ENCODE data around the gene RENBP.

RENBP gene

DNA sequence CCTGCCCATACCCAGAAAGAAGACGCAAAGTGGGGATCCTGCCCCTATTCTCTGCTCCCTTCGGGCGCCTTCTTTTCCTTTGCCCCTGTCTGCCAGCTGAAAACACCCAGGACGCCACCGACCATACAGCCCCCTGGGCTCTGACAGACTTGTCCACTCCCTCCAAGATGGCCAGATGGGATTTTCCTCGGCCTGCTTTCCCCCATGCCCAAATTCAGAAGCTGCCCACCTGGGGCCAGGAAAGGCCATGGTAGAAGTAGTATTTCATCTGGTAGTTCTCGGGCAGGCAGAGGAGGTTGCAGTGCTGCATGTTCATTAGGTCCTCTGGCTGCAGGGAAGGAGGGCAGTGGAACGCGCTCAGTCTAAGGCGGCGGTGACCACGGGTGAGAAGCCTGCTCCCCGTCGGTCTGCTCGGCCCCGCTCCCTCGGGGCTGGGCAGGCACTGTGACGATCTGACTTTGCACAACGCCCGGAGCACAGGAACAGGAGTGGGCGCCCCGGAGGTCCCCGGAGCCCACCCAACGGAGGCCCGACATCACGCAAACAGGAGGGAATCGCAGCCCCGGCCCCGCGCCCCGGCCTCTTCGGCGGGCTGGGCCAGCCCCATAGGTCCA is 10.2 kb downstream of the RENBP start:
- H3K36me3 ChIP-seq (ENCODE audit: insufficient read depth, low read length) = no peaks in the 10 kb centered on the region

DNA sequence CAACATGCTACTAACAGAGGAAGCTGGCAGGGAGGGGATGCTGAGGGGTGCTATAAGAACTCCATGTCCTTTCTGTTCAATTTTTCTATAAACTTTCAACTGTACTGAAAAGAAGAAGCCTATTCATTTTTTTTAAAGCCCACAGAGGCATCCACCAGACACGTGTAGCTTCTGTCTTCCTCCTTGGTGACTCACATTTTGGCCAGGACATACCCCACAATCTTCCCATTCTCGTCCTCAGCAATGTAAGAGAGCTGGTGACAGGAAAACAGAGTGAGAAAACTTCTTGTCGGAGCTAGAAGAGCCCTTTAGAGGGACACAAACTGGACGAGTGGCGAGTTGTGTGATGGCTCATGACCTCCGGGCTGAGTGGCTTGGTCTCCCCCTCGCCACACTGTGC is 10.7 kb downstream of the RENBP start:
- peak overlapping the region; percentile 81 for H3K4me3 ChIP-seq (ENCODE audit: low read length, poor library complexity, severe bottlenecking)
- peaks cover 48% of the 10 kb centered on the region for H3K79me2 ChIP-seq (ENCODE audit: insufficient read depth, low read length)
- H3K4me2 ChIP-seq (ENCODE audit: low read depth, low read length, poor library complexity, severe bottlenecking) = peak overlapping the region; percentile 89
- H3K9me2 ChIP-seq (replicated peaks; ENCODE audit: low read depth, low read length) = no peaks in the 10 kb centered on the region
- H4K20me1 ChIP-seq (ENCODE audit: insufficient read depth, low read length, poor library complexity, severe bottlenecking) = no peaks in the 10 kb centered on the region
- no peak overlapping the region for H2AFZ ChIP-seq (ENCODE audit: low read length)
- H3K4me1 ChIP-seq (ENCODE audit: insufficient read depth, low read length, poor library complexity, severe bottlenecking) = peaks cover 13% of the 10 kb centered on the region
- H3K27me3 ChIP-seq (ENCODE audit: insufficient read depth, low read length, poor library complexity, severe bottlenecking) = no peaks in the 10 kb centered on the region
- no peaks in the 10 kb centered on the region for H3F3A ChIP-seq (ENCODE audit: low read depth)
- H3K9me3 ChIP-seq (ENCODE audit: insufficient read depth, low read depth, low read length) = no peaks in the 10 kb centered on the region
- peak overlapping the region; percentile 81 for H3K9ac ChIP-seq (ENCODE audit: low read depth, low read length, poor library complexity, severe bottlenecking)
- TF ChIP-seq EZH2phosphoT487 (IDR thresholded peaks at IDR 0.05; ENCODE audit: borderline replicate concordance) = no peak
- TF ChIP-seq, protein P1, sequence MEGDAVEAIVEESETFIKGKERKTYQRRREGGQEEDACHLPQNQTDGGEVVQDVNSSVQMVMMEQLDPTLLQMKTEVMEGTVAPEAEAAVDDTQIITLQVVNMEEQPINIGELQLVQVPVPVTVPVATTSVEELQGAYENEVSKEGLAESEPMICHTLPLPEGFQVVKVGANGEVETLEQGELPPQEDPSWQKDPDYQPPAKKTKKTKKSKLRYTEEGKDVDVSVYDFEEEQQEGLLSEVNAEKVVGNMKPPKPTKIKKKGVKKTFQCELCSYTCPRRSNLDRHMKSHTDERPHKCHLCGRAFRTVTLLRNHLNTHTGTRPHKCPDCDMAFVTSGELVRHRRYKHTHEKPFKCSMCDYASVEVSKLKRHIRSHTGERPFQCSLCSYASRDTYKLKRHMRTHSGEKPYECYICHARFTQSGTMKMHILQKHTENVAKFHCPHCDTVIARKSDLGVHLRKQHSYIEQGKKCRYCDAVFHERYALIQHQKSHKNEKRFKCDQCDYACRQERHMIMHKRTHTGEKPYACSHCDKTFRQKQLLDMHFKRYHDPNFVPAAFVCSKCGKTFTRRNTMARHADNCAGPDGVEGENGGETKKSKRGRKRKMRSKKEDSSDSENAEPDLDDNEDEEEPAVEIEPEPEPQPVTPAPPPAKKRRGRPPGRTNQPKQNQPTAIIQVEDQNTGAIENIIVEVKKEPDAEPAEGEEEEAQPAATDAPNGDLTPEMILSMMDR (conservative IDR thresholded peaks at IDR 0.05; ENCODE audit: low read length) = no peak
- no peaks in the 10 kb centered on the region for H3K36me3 ChIP-seq (ENCODE audit: insufficient read depth, low read length)

More for the DNA sequence above, 10.2 kb downstream of the RENBP start:
- no peaks in the 10 kb centered on the region for H4K20me1 ChIP-seq (ENCODE audit: insufficient read depth, low read length, poor library complexity, severe bottlenecking)
- H3K4me2 ChIP-seq (ENCODE audit: low read depth, low read length, poor library complexity, severe bottlenecking) = peak overlapping the region; percentile 89
- peaks cover 8% of the 10 kb centered on the region for H3K4me1 ChIP-seq (ENCODE audit: insufficient read depth, low read length, poor library complexity, severe bottlenecking)
- peak overlapping the region; percentile 81 for H3K9ac ChIP-seq (ENCODE audit: low read depth, low read length, poor library complexity, severe bottlenecking)
- H3F3A ChIP-seq (ENCODE audit: low read depth) = no peaks in the 10 kb centered on the region
- H3K4me3 ChIP-seq (ENCODE audit: low read length, poor library complexity, severe bottlenecking) = peak overlapping the region; percentile 81
- H3K9me3 ChIP-seq (ENCODE audit: insufficient read depth, low read depth, low read length) = no peaks in the 10 kb centered on the region
- no peaks in the 10 kb centered on the region for H3K9me2 ChIP-seq (replicated peaks; ENCODE audit: low read depth, low read length)
- peaks cover 44% of the 10 kb centered on the region for H3K79me2 ChIP-seq (ENCODE audit: insufficient read depth, low read length)
- no peak overlapping the region for H2AFZ ChIP-seq (ENCODE audit: low read length)
- no peaks in the 10 kb centered on the region for H3K27me3 ChIP-seq (ENCODE audit: insufficient read depth, low read length, poor library complexity, severe bottlenecking)
- TF ChIP-seq EZH2phosphoT487 (IDR thresholded peaks at IDR 0.05; ENCODE audit: borderline replicate concordance) = no peak
- TF ChIP-seq, protein P1 (conservative IDR thresholded peaks at IDR 0.05; ENCODE audit: low read length) = no peak

DNA sequence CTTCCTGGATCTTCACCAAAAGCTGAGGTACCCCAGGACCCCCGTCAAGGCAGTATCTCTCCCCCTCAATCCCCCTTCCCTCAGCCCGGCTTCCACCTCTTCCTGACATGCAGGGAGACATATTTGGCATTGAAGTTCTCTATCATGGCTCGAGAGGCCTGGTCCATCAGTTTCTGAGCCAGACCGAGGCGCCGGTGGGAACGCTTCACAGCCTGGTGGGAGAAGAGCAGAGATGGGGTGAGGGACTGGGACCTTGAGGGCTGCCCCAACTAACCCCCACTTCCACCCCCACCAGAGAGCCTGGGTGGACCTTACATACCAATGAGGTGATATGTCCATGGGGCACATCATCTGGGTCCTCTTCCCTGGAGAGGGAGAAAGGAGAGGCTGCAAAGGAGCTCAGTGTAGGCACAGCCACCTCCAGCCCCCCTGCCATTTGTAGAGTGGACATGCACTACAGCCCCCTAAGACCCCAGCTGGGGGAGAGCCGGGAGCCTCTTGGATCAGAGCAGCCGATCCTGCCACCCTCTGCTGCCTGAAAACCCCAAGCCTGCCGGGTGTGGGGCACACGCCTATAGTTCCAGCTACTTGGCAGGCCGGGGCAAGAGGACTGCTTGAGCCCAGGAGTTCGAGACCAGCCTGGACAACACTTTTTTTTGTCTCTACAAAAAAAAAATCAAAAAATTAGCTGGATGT is 12.1 kb downstream of the RENBP start:
- TF ChIP-seq, protein P1 (conservative IDR thresholded peaks at IDR 0.05; ENCODE audit: low read length) = no peak
- no peak for TF ChIP-seq EZH2phosphoT487 (IDR thresholded peaks at IDR 0.05; ENCODE audit: borderline replicate concordance)
- Histone ChIP-seq H4K20me1 (ENCODE audit: insufficient read depth, low read length, poor library complexity, severe bottlenecking) (no peaks in the 10 kb centered on the region), H3K4me2 (ENCODE audit: low read depth, low read length, poor library complexity, severe bottlenecking) (no peak overlapping the region), H3K79me2 (ENCODE audit: insufficient read depth, low read length) (peaks cover 48% of the 10 kb centered on the region), H3F3A (ENCODE audit: low read depth) (peaks cover 4% of the 10 kb centered on the region; the same call in 1 of the 2 replicates), H3K27me3 (ENCODE audit: insufficient read depth, low read length, poor library complexity, severe bottlenecking) (no peaks in the 10 kb centered on the region), H3K36me3 (ENCODE audit: insufficient read depth, low read length) (no peaks in the 10 kb centered on the region), H3K9me3 (ENCODE audit: insufficient read depth, low read depth, low read length) (no peaks in the 10 kb centered on the region), H2AFZ (ENCODE audit: low read length) (no peak overlapping the region), H3K9me2 (replicated peaks; ENCODE audit: low read depth, low read length) (no peaks in the 10 kb centered on the region), H3K4me1 (ENCODE audit: insufficient read depth, low read length, poor library complexity, severe bottlenecking) (peaks cover 13% of the 10 kb centered on the region), H3K9ac (ENCODE audit: low read depth, low read length, poor library complexity, severe bottlenecking) (no peak overlapping the region), H3K4me3 (ENCODE audit: low read length, poor library complexity, severe bottlenecking) (no peak overlapping the region)
